Panc1 (cell line): ENCODE data around the gene MEX3D. TPM values are rescaled to one million over a fixed set of nuclear protein-coding genes. Genes with fewer than 3 reads are reported as not detected.

Experiments used
- ATAC-seq: fragments of 200-7000 bp; cut with Tn5 transposase; 2 replicates; pipeline ENCODE4 v1.9.1; 2020; ENCODE audit warnings: mild to moderate bottlenecking, moderate library complexity
- BruUV-seq: library from RNA; stranded (reverse); fragments of 400-500 nt; replicated peaks from 2 replicates; lab custom pipeline; 2021; lab: Mats Ljungman, UMichigan
- CTCF ChIA-PET: fragments of 300-600 bp; sonication (Branson Sonifier 250); formaldehyde crosslinking; loops from one replicate; lab custom pipeline; 2022; ENCODE audit warnings: antibody characterized with exemption; lab: Charles Lee
- POLR2A ChIA-PET: fragments of 300-600 bp; sonication (Branson Sonifier 250); formaldehyde crosslinking; loops from one replicate; lab custom pipeline; 2022; ENCODE audit warnings: antibody characterized with exemption; lab: Charles Lee
- DNase-seq: peaks from one replicate; pipeline ENCODE4 v3.0.0-alpha.2; 2010; ENCODE audit warnings: low read depth, low spot score
- H3K27ac ChIP-seq: 2 replicates; pipeline ENCODE4 v1.5.1; 2011; ENCODE audit warnings: mild to moderate bottlenecking, low read length, inconsistent platforms
- H3K27me3 ChIP-seq: fragments of 200-500 bp; sonication (Bioruptor generic); 2 replicates; pipeline ENCODE4 v1.6.0; 2014; ENCODE audit warnings: low read length, inconsistent platforms; ENCODE audit not compliant: control insufficient read depth, insufficient read depth
- H3K36me3 ChIP-seq: fragments of 200-500 bp; sonication (Bioruptor generic); 2 replicates; pipeline ENCODE4 v1.5.1; 2014; ENCODE audit warnings: inconsistent platforms, mild to moderate bottlenecking, low read length, moderate library complexity; ENCODE audit not compliant: control insufficient read depth, insufficient read depth
- H3K4me1 ChIP-seq: 2 replicates; pipeline ENCODE4 v1.5.1; 2011; ENCODE audit warnings: inconsistent platforms, mild to moderate bottlenecking, low read length, moderate library complexity; ENCODE audit not compliant: control insufficient read depth, insufficient read depth
- H3K4me3 ChIP-seq, 2 experiments: 2 replicates each; pipeline ENCODE4 v1.5.1; 2011 to 2012; ENCODE audit warnings: low read depth in 2 of 2, low read length in 2 of 2, mild to moderate bottlenecking in 2 of 2, inconsistent platforms in 1 of 2, moderate library complexity in 1 of 2
- H3K9me3 ChIP-seq: fragments of 200-500 bp; sonication (Bioruptor generic); 2 replicates; pipeline ENCODE4 v1.5.1; 2014; ENCODE audit warnings: low read depth, mild to moderate bottlenecking, inconsistent platforms, low read length, moderate library complexity; ENCODE audit not compliant: control insufficient read depth, insufficient read depth
- CTCF ChIP-seq: fragments of 450-650 bp; IDR thresholded peaks from 2 replicates; pipeline ENCODE4 v1.5.1; 2017; ENCODE audit warnings: mild to moderate bottlenecking
- POLR2AphosphoS5 ChIP-seq: IDR thresholded peaks from 2 replicates; pipeline ENCODE4 v1.6.1; 2012; ENCODE audit warnings: mild to moderate bottlenecking, low read depth, low read length, moderate library complexity
- SIN3A ChIP-seq: IDR thresholded peaks from 2 replicates; pipeline ENCODE4 v1.6.1; 2012; ENCODE audit warnings: low read depth, mild to moderate bottlenecking, low read length, moderate library complexity, borderline replicate concordance; ENCODE audit not compliant: insufficient read depth
- TCF7L2 ChIP-seq: IDR thresholded peaks from 2 replicates; pipeline ENCODE4 v1.6.1; 2011; ENCODE audit warnings: mild to moderate bottlenecking, low read depth, low read length, inconsistent platforms
- in situ Hi-C: cut with HindIII; loops from 2 replicates; pipeline ENCODE4 v1.10.0; 2016; ENCODE audit warnings: low sequenced_read_pairs, low pct_unique_long_range_greater_than_20kb
- intact Hi-C: fragments of 100-400 bp; cut with micrococcal nuclease; formaldehyde crosslinking; loops from one replicate; pipeline ENCODE4 v1.10.0; 2022; ENCODE audit not compliant: unreplicated experiment
- total RNA-seq: library from RNA; stranded (reverse); gene quantifications from one replicate; pipeline ENCODE4 v1.2.1, GENCODE V29; 2021; ENCODE audit not compliant: unreplicated experiment
- TF ChIP-seq, protein P1 (sequence below), 2 experiments: IDR thresholded peaks; 2 replicates each; pipeline ENCODE4 v1.6.1; 2011 to 2012; ENCODE audit warnings: low read depth in 2 of 2, control low read depth in 1 of 2, low read length in 1 of 2, mild to moderate bottlenecking in 1 of 2, moderate library complexity in 1 of 2; ENCODE audit not compliant: insufficient read depth in 1 of 2

Gene MEX3D
- total RNA-seq, 1 experiment from 2014 or later = 73.7 TPM

GRCh38 chr19:1605236-1606137, 37.4 kb upstream of the MEX3D start, which contains the start of gene UQCR11:
UQCR11 (minus strand) TSS chr19:1605462; CDS start chr19:1605409, 53 bp downstream.
- Histone ChIP-seq H3K36me3 (no peaks in the 10 kb centered on the region; the same call in 1 of the 2 replicates), H3K4me1 (peaks cover 26% of the 10 kb centered on the region), H3K27me3 (no peaks in the 10 kb centered on the region), H3K27ac (peak within 1 kb of the TSS; percentile 93), H3K9me3 (no peaks in the 10 kb centered on the region), H3K4me3 (peak within 1 kb of the TSS; percentile 86 to 89)
- POLR2A ChIA-PET = no interaction called here
- no TSS peak for BruUV-seq
- in situ Hi-C loops (no loop called here), intact Hi-C loops (no loop called here)
- TF ChIP-seq SIN3A (0 out of 2 replicates have a peak, but pooled peaks have one; percentile 73), TCF7L2 (no peak), POLR2AphosphoS5 (peak; percentile 91), CTCF (no peak; the same call in 1 of the 2 replicates)
- CTCF ChIA-PET = interaction anchor here (0.6 kb wide), 1 partner anchor 214 kb away, joined by 7 read pairs; no protein-coding TSS in a partner anchor
- DNase-seq (peak; percentile 78), ATAC-seq (peak; percentile 93)

- H3K36me3 ChIP-seq = no peaks in the 10 kb centered on the region; the same call in 1 of the 2 replicates
- CTCF ChIA-PET = no interaction called here
- in situ Hi-C loops (no loop called here), intact Hi-C loops (no loop called here)
- TF ChIP-seq CTCF = no peak
- no peak for TF ChIP-seq POLR2AphosphoS5
- no peak for TF ChIP-seq SIN3A
- TF ChIP-seq, protein P1, sequence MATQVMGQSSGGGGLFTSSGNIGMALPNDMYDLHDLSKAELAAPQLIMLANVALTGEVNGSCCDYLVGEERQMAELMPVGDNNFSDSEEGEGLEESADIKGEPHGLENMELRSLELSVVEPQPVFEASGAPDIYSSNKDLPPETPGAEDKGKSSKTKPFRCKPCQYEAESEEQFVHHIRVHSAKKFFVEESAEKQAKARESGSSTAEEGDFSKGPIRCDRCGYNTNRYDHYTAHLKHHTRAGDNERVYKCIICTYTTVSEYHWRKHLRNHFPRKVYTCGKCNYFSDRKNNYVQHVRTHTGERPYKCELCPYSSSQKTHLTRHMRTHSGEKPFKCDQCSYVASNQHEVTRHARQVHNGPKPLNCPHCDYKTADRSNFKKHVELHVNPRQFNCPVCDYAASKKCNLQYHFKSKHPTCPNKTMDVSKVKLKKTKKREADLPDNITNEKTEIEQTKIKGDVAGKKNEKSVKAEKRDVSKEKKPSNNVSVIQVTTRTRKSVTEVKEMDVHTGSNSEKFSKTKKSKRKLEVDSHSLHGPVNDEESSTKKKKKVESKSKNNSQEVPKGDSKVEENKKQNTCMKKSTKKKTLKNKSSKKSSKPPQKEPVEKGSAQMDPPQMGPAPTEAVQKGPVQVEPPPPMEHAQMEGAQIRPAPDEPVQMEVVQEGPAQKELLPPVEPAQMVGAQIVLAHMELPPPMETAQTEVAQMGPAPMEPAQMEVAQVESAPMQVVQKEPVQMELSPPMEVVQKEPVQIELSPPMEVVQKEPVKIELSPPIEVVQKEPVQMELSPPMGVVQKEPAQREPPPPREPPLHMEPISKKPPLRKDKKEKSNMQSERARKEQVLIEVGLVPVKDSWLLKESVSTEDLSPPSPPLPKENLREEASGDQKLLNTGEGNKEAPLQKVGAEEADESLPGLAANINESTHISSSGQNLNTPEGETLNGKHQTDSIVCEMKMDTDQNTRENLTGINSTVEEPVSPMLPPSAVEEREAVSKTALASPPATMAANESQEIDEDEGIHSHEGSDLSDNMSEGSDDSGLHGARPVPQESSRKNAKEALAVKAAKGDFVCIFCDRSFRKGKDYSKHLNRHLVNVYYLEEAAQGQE (IDR thresholded peaks at IDR 0.05; ENCODE audit: insufficient read depth in 1 of 2, low read depth in 2 of 2, low read length in 1 of 2) = no peak
- TF ChIP-seq TCF7L2 = no peak
- POLR2A ChIA-PET = no interaction called here
- DNase-seq (no peak), ATAC-seq (no peak)
- no peak overlapping the region for H3K27ac ChIP-seq
- BruUV-seq = no TSS peak
- H3K27me3 ChIP-seq = no peaks in the 10 kb centered on the region
- no peaks in the 10 kb centered on the region for H3K9me3 ChIP-seq
- peaks cover 9% of the 10 kb centered on the region for H3K4me1 ChIP-seq
- no peak overlapping the region for H3K4me3 ChIP-seq
These were observed 34.1 kb upstream of the MEX3D start for GRCh38 chr19:1602091-1602707.
